ENCODE results near the gene BRF1. TPM values are rescaled to one million over a fixed set of nuclear protein-coding genes. Genes with fewer than 3 reads are reported as not detected.

Gene BRF1, protein sequence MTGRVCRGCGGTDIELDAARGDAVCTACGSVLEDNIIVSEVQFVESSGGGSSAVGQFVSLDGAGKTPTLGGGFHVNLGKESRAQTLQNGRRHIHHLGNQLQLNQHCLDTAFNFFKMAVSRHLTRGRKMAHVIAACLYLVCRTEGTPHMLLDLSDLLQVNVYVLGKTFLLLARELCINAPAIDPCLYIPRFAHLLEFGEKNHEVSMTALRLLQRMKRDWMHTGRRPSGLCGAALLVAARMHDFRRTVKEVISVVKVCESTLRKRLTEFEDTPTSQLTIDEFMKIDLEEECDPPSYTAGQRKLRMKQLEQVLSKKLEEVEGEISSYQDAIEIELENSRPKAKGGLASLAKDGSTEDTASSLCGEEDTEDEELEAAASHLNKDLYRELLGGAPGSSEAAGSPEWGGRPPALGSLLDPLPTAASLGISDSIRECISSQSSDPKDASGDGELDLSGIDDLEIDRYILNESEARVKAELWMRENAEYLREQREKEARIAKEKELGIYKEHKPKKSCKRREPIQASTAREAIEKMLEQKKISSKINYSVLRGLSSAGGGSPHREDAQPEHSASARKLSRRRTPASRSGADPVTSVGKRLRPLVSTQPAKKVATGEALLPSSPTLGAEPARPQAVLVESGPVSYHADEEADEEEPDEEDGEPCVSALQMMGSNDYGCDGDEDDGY
- 10 to 100 TPM; 31.3 to 34.5 TPM for total RNA-seq

DNA sequence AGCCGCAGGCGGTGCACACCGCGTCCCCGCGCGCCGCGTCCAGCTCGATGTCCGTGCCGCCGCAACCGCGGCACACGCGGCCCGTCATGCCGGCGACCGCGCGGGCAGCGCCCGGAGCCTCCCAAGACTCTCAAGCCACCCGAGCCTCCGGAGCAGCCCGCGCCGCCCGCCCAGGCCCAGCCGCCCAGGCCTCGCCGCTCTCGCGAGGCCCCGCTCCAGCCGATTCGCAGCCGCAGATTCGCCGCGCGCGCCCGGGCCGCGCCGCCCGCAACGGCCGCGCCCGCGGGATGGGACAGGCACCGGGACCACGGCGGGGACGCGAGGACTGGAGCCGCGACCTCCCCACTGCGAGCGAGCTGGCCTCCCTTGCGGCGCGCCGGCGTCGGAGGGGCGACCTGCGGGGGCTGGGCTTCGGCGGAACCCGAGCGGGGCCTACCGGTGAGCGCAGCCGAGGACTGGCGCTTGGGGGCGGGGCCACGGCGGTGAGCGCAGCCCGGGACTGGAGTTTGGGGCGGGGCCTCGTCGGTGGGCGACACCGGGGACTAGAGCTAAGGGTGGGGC, at the start of gene BRF1:
Gene BRF1 (minus strand): TSS at position 460 of the 561 bp plus-strand sequence. CDS start 372 bp downstream, at position 88.
- no peaks in the 10 kb centered on the region for H3K9me3 Mint-ChIP-seq
- peak within 1 kb of the TSS; percentile 89 for H3K27ac Mint-ChIP-seq
- peaks cover 55% of the 10 kb centered on the region for H3K4me1 Mint-ChIP-seq (ENCODE audit: low read depth)
- H3K4me3 Mint-ChIP-seq = peak within 1 kb of the TSS; percentile 89 to 94
- no peaks in the 10 kb centered on the region for H3K27me3 Mint-ChIP-seq (ENCODE audit: low read depth)
- peaks cover 3 to 4% of the 10 kb centered on the region in 2 donors for H3K36me3 Mint-ChIP-seq (ENCODE audit: insufficient read depth in 2 of 2)
- ATAC-seq (replicated peaks in 1 of 2) = peak; percentile 91
- DNase-seq = peak; percentile 99

DNA sequence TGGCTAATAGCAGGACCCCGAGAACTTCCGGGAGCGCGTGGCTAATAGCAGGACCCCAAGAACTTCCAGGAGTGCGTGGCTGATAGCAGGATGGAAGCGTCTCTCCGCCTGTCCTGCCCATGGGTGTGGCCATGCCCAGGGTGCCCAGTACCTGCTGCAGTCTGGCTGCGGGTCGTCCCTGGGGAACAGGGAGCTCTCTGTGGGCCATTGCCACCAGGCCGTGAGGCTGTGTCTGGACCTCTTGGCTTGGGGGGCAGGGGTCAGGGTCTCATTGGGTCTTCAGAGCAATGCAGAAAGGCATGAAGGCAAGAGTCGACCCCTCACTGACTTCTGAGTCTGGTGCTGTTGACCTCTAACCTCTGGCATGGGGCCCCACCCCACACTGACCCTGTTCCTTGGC, 49.2 kb upstream of the BRF1 start:
- no peaks in the 10 kb centered on the region for H3K9me3 Mint-ChIP-seq
- H3K4me1 Mint-ChIP-seq (ENCODE audit: low read depth) = no peaks in the 10 kb centered on the region
- H3K27ac Mint-ChIP-seq = no peak overlapping the region
- H3K27me3 Mint-ChIP-seq (ENCODE audit: low read depth) = no peaks in the 10 kb centered on the region
- no peak overlapping the region for H3K4me3 Mint-ChIP-seq
- no peak for ATAC-seq (replicated peaks in 1 of 2)
- no peak for DNase-seq
- H3K36me3 Mint-ChIP-seq (ENCODE audit: insufficient read depth in 2 of 2) = peaks cover 2 to 4% of the 10 kb centered on the region in 2 donors

GRCh38 chr14:105348945-105349699, 48.3 kb upstream of the BRF1 start:
- Mint-ChIP-seq H3K36me3 (ENCODE audit: insufficient read depth in 2 of 2) (peaks cover 2 to 4% of the 10 kb centered on the region in 2 donors), H3K27me3 (ENCODE audit: low read depth) (no peaks in the 10 kb centered on the region), H3K4me1 (ENCODE audit: low read depth) (no peaks in the 10 kb centered on the region), H3K27ac (no peak overlapping the region), H3K9me3 (no peaks in the 10 kb centered on the region), H3K4me3 (no peak overlapping the region)
- ATAC-seq (replicated peaks in 1 of 2) (no peak), DNase-seq (no peak)

- Mint-ChIP-seq H3K27me3 (ENCODE audit: low read depth) (no peaks in the 10 kb centered on the region), H3K36me3 (ENCODE audit: insufficient read depth in 2 of 2) (peaks cover 2 to 4% of the 10 kb centered on the region in 2 donors), H3K9me3 (no peaks in the 10 kb centered on the region), H3K27ac (no peak overlapping the region), H3K4me3 (no peak overlapping the region), H3K4me1 (ENCODE audit: low read depth) (no peaks in the 10 kb centered on the region)
- ATAC-seq (replicated peaks in 1 of 2) (no peak), DNase-seq (no peak)
These were observed 47.6 kb upstream of the BRF1 start for GRCh38 chr14:105348169-105348944.

DNA sequence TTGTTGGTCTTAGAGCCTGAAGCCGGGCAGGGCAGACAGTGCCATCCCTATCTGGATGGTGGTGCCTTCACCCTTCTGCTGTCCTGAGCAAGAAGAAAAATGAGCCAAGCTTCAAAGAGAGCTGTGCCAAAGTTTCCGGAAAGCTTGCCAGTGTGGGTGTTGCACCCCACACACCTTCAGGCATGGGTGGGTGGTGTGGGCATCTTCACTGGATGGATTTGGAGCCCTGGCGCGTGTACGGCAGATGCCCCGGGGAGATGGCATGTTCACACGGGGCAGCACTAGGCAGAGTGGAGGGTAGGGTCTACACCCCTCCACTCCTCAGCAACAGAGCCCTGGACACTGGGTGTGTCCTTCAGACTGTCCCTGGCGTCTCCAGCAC, 46.8 kb upstream of the BRF1 start:
- Mint-ChIP-seq H3K4me3 (no peak overlapping the region), H3K4me1 (ENCODE audit: low read depth) (no peaks in the 10 kb centered on the region), H3K27me3 (ENCODE audit: low read depth) (no peaks in the 10 kb centered on the region), H3K36me3 (ENCODE audit: insufficient read depth in 2 of 2) (peaks cover 2 to 4% of the 10 kb centered on the region in 2 donors), H3K9me3 (no peaks in the 10 kb centered on the region), H3K27ac (no peak overlapping the region)
- DNase-seq (no peak), ATAC-seq (replicated peaks in 1 of 2) (no peak)

DNA sequence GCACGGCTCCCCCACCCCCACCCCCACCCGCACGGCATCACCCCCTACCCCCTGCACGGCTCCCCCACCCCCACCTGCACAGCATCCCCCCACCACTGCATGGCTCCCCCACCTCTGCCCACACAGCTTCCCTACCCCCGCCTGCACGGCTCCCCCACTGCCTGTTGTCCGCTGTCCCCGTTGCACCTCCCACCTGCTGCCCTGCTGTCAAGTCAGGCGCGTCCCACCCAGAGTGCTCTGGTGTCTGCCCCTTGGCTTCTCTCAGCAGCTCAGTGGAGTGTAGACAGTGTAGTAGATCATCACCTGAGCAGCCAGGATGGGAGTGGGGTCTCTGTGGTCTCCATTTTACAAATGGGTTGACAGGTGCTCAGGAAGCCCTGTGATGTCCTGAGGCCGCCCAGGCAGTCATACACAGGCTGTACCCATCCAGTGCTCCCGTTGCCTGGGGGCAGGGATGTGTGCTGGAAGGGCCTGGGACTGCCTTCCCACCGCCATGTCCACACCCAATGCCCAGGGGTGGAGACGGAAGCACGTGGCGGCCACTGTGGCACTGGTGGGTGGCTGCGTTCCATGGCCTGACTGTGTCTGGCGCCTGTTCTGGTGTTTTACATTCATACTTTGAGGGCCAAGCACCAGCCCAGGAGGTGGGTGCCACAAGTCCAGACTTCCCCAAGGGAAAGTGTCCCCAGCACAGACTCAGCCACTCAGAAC, 46.2 kb upstream of the BRF1 start:
- no peaks in the 10 kb centered on the region for H3K4me1 Mint-ChIP-seq (ENCODE audit: low read depth)
- H3K27ac Mint-ChIP-seq = no peak overlapping the region
- no peak overlapping the region for H3K4me3 Mint-ChIP-seq
- ATAC-seq (replicated peaks in 1 of 2) (no peak), DNase-seq (no peak)
- H3K36me3 Mint-ChIP-seq (ENCODE audit: insufficient read depth in 2 of 2) = peaks cover 2 to 4% of the 10 kb centered on the region in 2 donors
- no peaks in the 10 kb centered on the region for H3K27me3 Mint-ChIP-seq (ENCODE audit: low read depth)
- no peaks in the 10 kb centered on the region for H3K9me3 Mint-ChIP-seq

GRCh38 chr14:105346200-105346533, 45.4 kb upstream of the BRF1 start:
- peaks cover 2 to 4% of the 10 kb centered on the region in 2 donors for H3K36me3 Mint-ChIP-seq (ENCODE audit: insufficient read depth in 2 of 2)
- ATAC-seq (replicated peaks in 1 of 2) (no peak), DNase-seq (no peak)
- H3K27me3 Mint-ChIP-seq (ENCODE audit: low read depth) = no peaks in the 10 kb centered on the region
- H3K9me3 Mint-ChIP-seq = no peaks in the 10 kb centered on the region
- H3K4me1 Mint-ChIP-seq (ENCODE audit: low read depth) = no peaks in the 10 kb centered on the region
- no peak overlapping the region for H3K27ac Mint-ChIP-seq
- no peak overlapping the region for H3K4me3 Mint-ChIP-seq

- no peaks in the 10 kb centered on the region for H3K27me3 Mint-ChIP-seq (ENCODE audit: low read depth)
- no peaks in the 10 kb centered on the region for H3K9me3 Mint-ChIP-seq
- no peak for DNase-seq
- H3K27ac Mint-ChIP-seq = no peak overlapping the region
- ATAC-seq (replicated peaks in 1 of 2) = no peak
- H3K4me3 Mint-ChIP-seq = no peak overlapping the region
- no peaks in the 10 kb centered on the region for H3K4me1 Mint-ChIP-seq (ENCODE audit: low read depth)
- H3K36me3 Mint-ChIP-seq (ENCODE audit: insufficient read depth in 2 of 2) = peaks cover 2 to 4% of the 10 kb centered on the region in 2 donors
These were observed 42.4 kb upstream of the BRF1 start for GRCh38 chr14:105343194-105343593.

DNA sequence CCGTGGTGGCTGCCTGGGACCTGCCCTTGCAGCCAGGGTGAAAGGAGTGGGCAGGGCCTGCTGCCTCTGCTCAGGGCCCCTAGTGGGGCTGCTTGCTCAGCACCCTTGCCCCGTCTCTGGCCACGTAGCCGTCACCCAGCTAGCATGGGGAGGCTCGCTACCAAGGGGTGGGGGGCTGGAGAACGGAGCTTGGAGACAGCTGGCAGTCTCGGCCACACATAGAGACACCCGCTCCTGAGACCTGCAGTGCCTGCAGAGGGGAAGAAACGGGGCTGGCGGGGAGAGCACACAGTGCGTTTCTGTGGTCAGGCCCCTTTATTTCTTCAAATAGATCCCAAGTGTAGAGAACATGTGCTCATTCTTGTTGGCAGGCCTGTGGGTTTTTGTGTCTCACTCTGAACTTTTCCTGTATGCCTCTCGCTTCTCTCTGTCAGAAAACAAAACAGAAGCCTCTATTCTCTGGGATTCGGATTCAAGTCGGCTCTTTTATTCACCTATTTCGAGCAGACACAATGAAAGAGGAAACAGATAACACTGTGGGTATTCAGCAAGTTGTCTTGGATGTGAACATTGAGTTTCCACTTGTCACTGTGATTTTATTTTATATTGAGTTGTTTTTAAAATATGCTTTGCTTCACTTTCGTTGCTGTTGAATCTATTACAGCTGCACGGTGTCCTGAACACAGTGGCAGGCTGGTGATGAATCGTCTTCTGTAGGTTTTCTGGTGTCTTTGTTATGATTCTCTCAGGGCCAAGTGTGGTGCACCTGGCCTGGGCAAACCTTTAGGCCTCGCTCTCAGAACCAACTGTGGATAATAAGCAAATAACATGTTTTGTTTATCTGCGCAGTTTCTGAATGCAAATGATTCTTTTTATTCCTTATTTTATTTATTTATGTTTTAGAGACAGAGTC, 40.3 kb upstream of the BRF1 start:
- no peaks in the 10 kb centered on the region for H3K9me3 Mint-ChIP-seq
- no peak overlapping the region for H3K27ac Mint-ChIP-seq
- DNase-seq (no peak), ATAC-seq (replicated peaks in 1 of 2) (no peak)
- H3K27me3 Mint-ChIP-seq (ENCODE audit: low read depth) = no peaks in the 10 kb centered on the region
- H3K4me3 Mint-ChIP-seq = no peak overlapping the region
- peaks cover 2 to 4% of the 10 kb centered on the region in 2 donors for H3K36me3 Mint-ChIP-seq (ENCODE audit: insufficient read depth in 2 of 2)
- H3K4me1 Mint-ChIP-seq (ENCODE audit: low read depth) = no peaks in the 10 kb centered on the region

DNA sequence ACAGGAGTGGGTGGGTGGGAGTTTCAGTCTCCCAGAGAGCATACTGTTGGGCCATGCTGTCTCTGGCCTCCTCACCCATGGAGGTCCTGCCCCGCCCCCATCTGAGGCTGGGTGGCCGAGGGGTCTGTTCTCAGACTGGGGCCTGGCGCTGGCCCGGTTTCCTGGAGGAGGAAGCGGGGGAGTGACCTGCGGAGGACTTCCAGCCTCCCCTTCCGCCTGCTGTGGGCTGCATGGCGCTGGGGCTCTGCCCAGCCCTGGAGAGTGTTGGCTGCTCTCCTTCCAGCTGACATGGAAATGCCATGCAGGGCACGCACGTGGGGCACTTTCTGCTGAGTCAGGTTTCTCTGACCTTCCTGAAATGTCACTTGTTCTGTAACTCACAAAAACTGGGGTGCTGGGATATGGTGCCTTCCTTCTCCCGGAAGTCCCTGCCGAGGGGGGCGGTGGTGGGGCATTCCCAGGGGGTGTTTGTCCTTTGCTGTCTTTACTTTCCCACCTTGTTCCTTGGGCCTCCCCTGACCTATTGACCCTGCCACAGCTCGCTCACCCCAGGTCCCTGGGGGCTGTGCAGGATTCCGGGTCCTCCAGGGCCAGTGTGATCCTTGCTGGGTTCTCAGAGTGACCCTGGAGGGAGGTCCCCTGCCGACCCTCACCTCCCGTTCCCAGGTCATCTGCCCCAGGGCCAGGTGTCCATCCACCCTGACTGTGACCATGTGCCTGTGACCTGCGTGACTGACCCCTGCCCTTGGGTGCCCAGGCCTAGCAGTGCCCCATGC, 37.4 kb upstream of the BRF1 start:
- H3K4me3 Mint-ChIP-seq = no peak overlapping the region
- H3K9me3 Mint-ChIP-seq = no peaks in the 10 kb centered on the region
- ATAC-seq (replicated peaks in 1 of 2) = no peak
- H3K27ac Mint-ChIP-seq = no peak overlapping the region
- no peaks in the 10 kb centered on the region for H3K36me3 Mint-ChIP-seq (ENCODE audit: insufficient read depth in 2 of 2)
- no peak for DNase-seq
- no peaks in the 10 kb centered on the region for H3K4me1 Mint-ChIP-seq (ENCODE audit: low read depth)
- H3K27me3 Mint-ChIP-seq (ENCODE audit: low read depth) = no peaks in the 10 kb centered on the region

GRCh38 chr14:105337433-105337832, 36.6 kb upstream of the BRF1 start:
- Mint-ChIP-seq H3K4me1 (ENCODE audit: low read depth) (no peaks in the 10 kb centered on the region), H3K36me3 (ENCODE audit: insufficient read depth in 2 of 2) (no peaks in the 10 kb centered on the region), H3K4me3 (no peak overlapping the region), H3K27ac (no peak overlapping the region), H3K27me3 (ENCODE audit: low read depth) (no peaks in the 10 kb centered on the region), H3K9me3 (no peaks in the 10 kb centered on the region)
- ATAC-seq (replicated peaks in 1 of 2) = no peak
- DNase-seq = no peak
